MM.1S (cell line): ENCODE data around the gene COMMD3.

Source experiments
- EZH2 ChIP-seq: fragments of 300-600 bp; sonication (generic); optimal IDR thresholded peaks from 2 replicates; pipeline ENCODE3; 2017; ENCODE audit warnings: low read depth, mild to moderate bottlenecking, antibody characterized with exemption, low read length, mixed read lengths
- EZH2phosphoT487 ChIP-seq: fragments of 300-600 bp; sonication (generic); IDR thresholded peaks from 2 replicates; pipeline ENCODE4 v1.6.1; 2018; ENCODE audit warnings: antibody characterized with exemption, low read length

- TF ChIP-seq EZH2 (no peak), EZH2phosphoT487 (no peak)
Observed at GRCh38 chr10:22317771-22318565, 1.8 kb downstream of the COMMD3 start.
